Endodermal cell (in vitro differentiated cells): Measurements from ENCODE around the gene TPST1. TPM values are rescaled to one million over a fixed set of nuclear protein-coding genes. Genes with fewer than 3 reads are reported as not detected.
"Not testable (repeated sequence)": the region's sequence is repeated elsewhere in the genome, so short reads cannot be mapped to it uniquely, and the experiment has no call there.

Source experiments
- DNase-seq: peaks from one replicate; pipeline ENCODE4 v3.0.0-alpha.2; 2017
- H3K27ac ChIP-seq: 2 replicates; pipeline ENCODE4 v1.5.1; 2013; ENCODE audit warnings: mild to moderate bottlenecking, low read depth, low read length, moderate library complexity
- H3K27me3 ChIP-seq: 2 replicates; pipeline ENCODE4 v1.6.1; 2013; ENCODE audit warnings: mild to moderate bottlenecking, low read length, moderate library complexity; ENCODE audit not compliant: insufficient read depth, control insufficient read depth, poor library complexity, severe bottlenecking
- H3K36me3 ChIP-seq: 2 replicates; pipeline ENCODE4 v1.7.0; 2013; ENCODE audit warnings: mild to moderate bottlenecking, low read length, moderate library complexity; ENCODE audit not compliant: control insufficient read depth, insufficient read depth
- H3K4me1 ChIP-seq: one replicate; pipeline ENCODE4 v1.7.0; 2013; ENCODE audit warnings: low read length; ENCODE audit not compliant: control insufficient read depth, insufficient read depth
- H3K4me3 ChIP-seq: 2 replicates; pipeline ENCODE4 v1.5.1; 2013; ENCODE audit warnings: mild to moderate bottlenecking, low read length, moderate library complexity
- H3K9ac ChIP-seq: 2 replicates; pipeline ENCODE4 v1.6.1; 2013; ENCODE audit warnings: mild to moderate bottlenecking, low read length, moderate library complexity; ENCODE audit not compliant: poor library complexity, severe bottlenecking; ENCODE audit errors: extremely low read depth
- H3K9me3 ChIP-seq: 2 replicates; pipeline ENCODE4 v1.6.1; 2013; ENCODE audit warnings: mild to moderate bottlenecking, low read length, moderate library complexity; ENCODE audit not compliant: control insufficient read depth
- H3K27ac Mint-ChIP-seq: 2 replicates; pipeline ENCODE4 v1.8.0; 2020; ENCODE audit warnings: mixed read lengths
- H3K27me3 Mint-ChIP-seq: 2 replicates; pipeline ENCODE4 v1.8.0; 2021; ENCODE audit warnings: mild to moderate bottlenecking, mixed read lengths; ENCODE audit not compliant: insufficient read depth
- H3K36me3 Mint-ChIP-seq: 2 replicates; pipeline ENCODE4 v1.8.0; 2020; ENCODE audit warnings: low read depth, mixed read lengths
- H3K4me1 Mint-ChIP-seq: 2 replicates; pipeline ENCODE4 v1.8.0; 2020; ENCODE audit warnings: mixed read lengths
- H3K4me3 Mint-ChIP-seq: 2 replicates; pipeline ENCODE4 v1.8.0; 2020; ENCODE audit warnings: mild to moderate bottlenecking, moderate library complexity, mixed read lengths
- H3K9me3 Mint-ChIP-seq: 2 replicates; pipeline ENCODE4 v1.8.0; 2020; ENCODE audit warnings: mild to moderate bottlenecking, mixed read lengths
- WGBS, 2 experiments: methylation state at CpG; one replicate each; pipeline versions ENCODE4 v1.1.5 to v1.1.7; 2013; ENCODE audit warnings: missing lambda C conversion rate in 2 of 2, mixed read lengths in 1 of 2; ENCODE audit not compliant: insufficient coverage in 1 of 2, insufficient read length in 1 of 2; 5-methylcytosine and 5-hydroxymethylcytosine counted together
- total RNA-seq, 2 donors: library from RNA; stranded (reverse); fragmentation: NEBNext Ultra II Directional in 1 of 2; extraction: Animal tissue kit (Norgen Biotek cat#: 25700) in 1 of 2; gene quantifications; 2 replicates in 1 of 2; 3 replicates in 1 of 2; pipeline ENCODE4 v1.2.1, GENCODE V29; 2021
- TF ChIP-seq, protein P1 (sequence below): fragments of 200-600 bp; sonication (generic); conservative IDR thresholded peaks from 2 replicates; pipeline ENCODE4 v1.5.0; 2021; ENCODE audit warnings: antibody characterized with exemption, mild to moderate bottlenecking

Gene TPST1
- total RNA-seq, 2 donors from 2014 or later: 38.3 to 43.8 TPM

DNA sequence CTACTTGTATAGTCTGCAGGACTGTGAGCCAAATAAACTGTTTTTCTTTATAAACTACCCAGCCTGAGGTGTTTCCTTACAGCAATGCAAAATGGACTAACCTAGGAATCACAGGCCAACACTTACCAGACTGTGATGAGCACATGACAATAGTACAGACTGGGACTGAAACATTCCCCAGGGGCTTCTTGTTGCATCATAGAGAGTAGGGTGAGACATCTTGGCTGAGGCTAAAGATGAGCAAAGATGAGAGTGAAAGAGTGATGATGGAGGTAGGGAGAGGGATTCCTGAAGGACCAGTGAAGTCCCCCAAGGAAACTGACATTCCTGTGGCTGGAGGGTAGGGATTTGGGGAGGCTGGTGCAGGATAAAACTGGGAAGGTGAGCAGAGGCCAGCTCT lies 194.4 kb downstream of the TPST1 start:
- no peaks in the 10 kb centered on the region for H3K4me1 ChIP-seq
- Mint-ChIP-seq H3K4me1 (no peaks in the 10 kb centered on the region), H3K9me3 (peaks cover 14% of the 10 kb centered on the region), H3K4me3 (no peak overlapping the region), H3K27ac (no peak overlapping the region), H3K27me3 (no peaks in the 10 kb centered on the region), H3K36me3 (peaks cover 48% of the 10 kb centered on the region)
- H3K36me3 ChIP-seq: no peaks in the 10 kb centered on the region
- no peak overlapping the region for H3K4me3 ChIP-seq
- H3K27me3 ChIP-seq: no peaks in the 10 kb centered on the region
- H3K27ac ChIP-seq: no peak overlapping the region
- TF ChIP-seq, protein P1, sequence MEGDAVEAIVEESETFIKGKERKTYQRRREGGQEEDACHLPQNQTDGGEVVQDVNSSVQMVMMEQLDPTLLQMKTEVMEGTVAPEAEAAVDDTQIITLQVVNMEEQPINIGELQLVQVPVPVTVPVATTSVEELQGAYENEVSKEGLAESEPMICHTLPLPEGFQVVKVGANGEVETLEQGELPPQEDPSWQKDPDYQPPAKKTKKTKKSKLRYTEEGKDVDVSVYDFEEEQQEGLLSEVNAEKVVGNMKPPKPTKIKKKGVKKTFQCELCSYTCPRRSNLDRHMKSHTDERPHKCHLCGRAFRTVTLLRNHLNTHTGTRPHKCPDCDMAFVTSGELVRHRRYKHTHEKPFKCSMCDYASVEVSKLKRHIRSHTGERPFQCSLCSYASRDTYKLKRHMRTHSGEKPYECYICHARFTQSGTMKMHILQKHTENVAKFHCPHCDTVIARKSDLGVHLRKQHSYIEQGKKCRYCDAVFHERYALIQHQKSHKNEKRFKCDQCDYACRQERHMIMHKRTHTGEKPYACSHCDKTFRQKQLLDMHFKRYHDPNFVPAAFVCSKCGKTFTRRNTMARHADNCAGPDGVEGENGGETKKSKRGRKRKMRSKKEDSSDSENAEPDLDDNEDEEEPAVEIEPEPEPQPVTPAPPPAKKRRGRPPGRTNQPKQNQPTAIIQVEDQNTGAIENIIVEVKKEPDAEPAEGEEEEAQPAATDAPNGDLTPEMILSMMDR: no peak
- H3K9ac ChIP-seq: no peak overlapping the region
- no peak for DNase-seq
- H3K9me3 ChIP-seq: no peaks in the 10 kb centered on the region

DNA sequence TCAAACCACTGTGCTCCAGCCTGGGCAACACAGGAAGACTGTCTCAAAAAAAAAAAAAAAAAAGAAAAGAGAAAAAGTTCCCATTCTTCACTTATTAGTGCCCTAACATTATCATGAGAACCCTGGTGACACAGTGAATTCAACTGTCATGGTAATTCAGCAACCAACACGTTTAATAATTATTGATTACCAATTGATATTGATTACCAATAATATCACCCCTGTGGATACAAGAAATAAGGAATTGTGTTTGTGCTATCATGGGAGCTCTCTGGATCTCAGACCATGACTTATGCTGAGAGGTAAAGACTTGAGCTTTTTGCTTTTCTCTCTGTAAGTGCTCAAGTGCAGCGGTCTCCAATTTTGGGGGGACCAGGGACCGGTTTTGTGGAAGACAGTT lies 195.3 kb downstream of the TPST1 start:
- Histone ChIP-seq H3K27ac (no peak overlapping the region), H3K4me1 (no peaks in the 10 kb centered on the region), H3K9me3 (no peaks in the 10 kb centered on the region), H3K9ac (no peak overlapping the region), H3K4me3 (no peak overlapping the region), H3K27me3 (no peaks in the 10 kb centered on the region), H3K36me3 (no peaks in the 10 kb centered on the region)
- Mint-ChIP-seq H3K4me3 (no peak overlapping the region), H3K27me3 (no peaks in the 10 kb centered on the region), H3K4me1 (no peaks in the 10 kb centered on the region), H3K27ac (no peak overlapping the region), H3K36me3 (peaks cover 43% of the 10 kb centered on the region), H3K9me3 (peaks cover 12% of the 10 kb centered on the region)
- 93% methylated on average over 3 of the region's 3 CpGs; no CpG with 5 or more reads in 1 of the 2 experiments for WGBS, 2 experiments
- TF ChIP-seq, protein P1: no peak
- DNase-seq: no peak

DNA sequence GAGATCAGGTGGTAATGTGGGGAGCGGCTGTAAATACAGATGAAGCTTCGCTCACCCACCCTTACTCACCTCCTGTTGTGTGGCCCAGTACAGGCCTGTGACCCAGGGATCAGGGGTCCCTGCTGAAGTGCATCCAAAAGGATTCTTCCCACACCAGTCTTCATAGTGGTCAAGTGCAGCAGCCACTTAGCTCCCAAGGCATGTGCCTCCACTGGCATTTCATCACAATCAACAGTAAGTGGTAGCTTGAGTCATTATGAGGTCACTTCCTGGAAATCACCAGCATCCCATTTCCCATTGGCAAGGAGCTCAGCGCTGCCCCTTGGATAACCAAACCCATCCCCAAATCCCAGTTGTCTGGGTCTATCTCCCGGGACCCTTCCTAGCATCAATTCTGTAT lies 196.0 kb downstream of the TPST1 start:
- not testable (repeated sequence) for H3K9me3 ChIP-seq, H3K36me3 ChIP-seq, H3K4me1 Mint-ChIP-seq, H3K4me1 ChIP-seq, H3K27ac Mint-ChIP-seq, H3K27me3 ChIP-seq, H3K4me3 Mint-ChIP-seq, H3K27ac ChIP-seq, H3K9ac ChIP-seq, H3K4me3 ChIP-seq, DNase-seq, H3K27me3 Mint-ChIP-seq
- peaks cover 12% of the 10 kb centered on the region for H3K9me3 Mint-ChIP-seq
- H3K36me3 Mint-ChIP-seq: peaks cover 40% of the 10 kb centered on the region
- 90% methylated on average over 4 of the region's 4 CpGs; no CpG with 5 or more reads in 1 of the 2 experiments for whole genome bisulfite sequencing, 2 experiments

DNA sequence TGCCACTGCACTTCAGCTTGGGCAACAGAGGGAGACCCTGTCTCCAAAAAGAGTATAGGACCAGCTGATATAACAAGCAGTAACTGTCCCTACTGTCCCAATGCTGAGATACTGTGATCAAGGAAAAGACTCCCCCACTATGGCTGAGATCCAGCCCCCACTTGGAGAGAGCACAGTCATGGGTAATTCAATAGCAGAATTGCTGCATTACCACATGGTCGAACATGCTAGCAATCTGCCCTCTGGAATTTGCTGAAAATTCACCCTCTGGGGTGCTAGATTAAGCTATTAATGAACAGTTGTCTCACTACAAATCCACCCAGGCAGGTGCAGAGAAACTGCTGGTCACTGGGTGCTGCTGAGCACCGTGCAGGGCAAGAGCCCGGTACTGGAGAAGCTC lies 196.8 kb downstream of the TPST1 start:
- H3K4me1 ChIP-seq, H3K4me3 Mint-ChIP-seq, H3K27me3 ChIP-seq, H3K9me3 ChIP-seq, H3K27me3 Mint-ChIP-seq, H3K27ac ChIP-seq, H3K4me1 Mint-ChIP-seq, H3K9ac ChIP-seq, H3K27ac Mint-ChIP-seq, H3K4me3 ChIP-seq, DNase-seq, H3K36me3 ChIP-seq: not testable (repeated sequence)
- H3K9me3 Mint-ChIP-seq: peaks cover 12% of the 10 kb centered on the region
- H3K36me3 Mint-ChIP-seq: peaks cover 40% of the 10 kb centered on the region
- WGBS, 2 experiments: 94 to 100% methylated on average over 2 to 3 of the region's 3 CpGs
